GM18951 (cell line): ENCODE results near the gene GATA2.

Experiments
- POLR2A ChIP-seq: IDR thresholded peaks from 4 replicates; pipeline ENCODE4 v1.6.1; 2011; ENCODE audit warnings: mild to moderate bottlenecking; ENCODE audit not compliant: insufficient read length, insufficient read depth; ENCODE audit errors: extremely low read depth
- in situ Hi-C: fragments of 300-500 bp; cut with MboI; formaldehyde crosslinking; loops from one replicate; pipeline ENCODE4 v1.12.0; 2022; ENCODE audit warnings: low sequenced_read_pairs, mixed read lengths, inconsistent platforms; ENCODE audit not compliant: unreplicated experiment

The GATA2 gene

GRCh38 chr3:128471110-128471509, 21.9 kb downstream of the GATA2 start:
- in situ Hi-C loops: no loop called here
- no peak for TF ChIP-seq POLR2A

GRCh38 chr3:128470134-128470899, 22.7 kb downstream of the GATA2 start:
- no peak for TF ChIP-seq POLR2A
- in situ Hi-C loops: no loop called here

- in situ Hi-C loops: no loop called here
Observed at GRCh38 chr3:128469556-128469955, 23.4 kb downstream of the GATA2 start.

GRCh38 chr3:128468791-128469527, 24.0 kb downstream of the GATA2 start:
- in situ Hi-C loops: no loop called here
- no peak for TF ChIP-seq POLR2A

More at GRCh38 chr3:128469556-128469955, 23.4 kb downstream of the GATA2 start:
- TF ChIP-seq POLR2A: no peak

GRCh38 chr3:128468285-128468790, 24.7 kb downstream of the GATA2 start:
- TF ChIP-seq POLR2A: no peak

GRCh38 chr3:128466840-128467541, 26.0 kb downstream of the GATA2 start, which contains the start of gene DNAJB8:
Gene DNAJB8 (minus strand): TSS chr3:128466890. CDS start chr3:128463245, 3,645 bp downstream.
- no peak for TF ChIP-seq POLR2A
- in situ Hi-C loops: no loop called here

More at GRCh38 chr3:128468285-128468790, 24.7 kb downstream of the GATA2 start:
- in situ Hi-C loops: no loop called here

- in situ Hi-C loops: no loop called here
- TF ChIP-seq POLR2A: no peak
Observed at GRCh38 chr3:128464702-128465101, 28.3 kb downstream of the GATA2 start.

- no peak for TF ChIP-seq POLR2A
- in situ Hi-C loops: no loop called here
Observed at GRCh38 chr3:128464188-128464587, 28.8 kb downstream of the GATA2 start.

- no peak for TF ChIP-seq POLR2A
Observed at GRCh38 chr3:128463771-128464170, 29.2 kb downstream of the GATA2 start.

GRCh38 chr3:128463354-128463753, 29.6 kb downstream of the GATA2 start:
- in situ Hi-C loops: no loop called here
- no peak for TF ChIP-seq POLR2A

More at GRCh38 chr3:128463771-128464170, 29.2 kb downstream of the GATA2 start:
- in situ Hi-C loops: no loop called here

GRCh38 chr3:128462931-128463330, 30.1 kb downstream of the GATA2 start:
- TF ChIP-seq POLR2A: no peak
- in situ Hi-C loops: no loop called here

GRCh38 chr3:128462341-128462910, 30.6 kb downstream of the GATA2 start:
- in situ Hi-C loops: no loop called here
- TF ChIP-seq POLR2A: no peak

GRCh38 chr3:128461731-128462130, 31.3 kb downstream of the GATA2 start:
- in situ Hi-C loops: no loop called here
- no peak for TF ChIP-seq POLR2A
